Measurements from ENCODE around the gene MANEAL.

The MANEAL gene

GRCh38 chr1:37778654-37779053, 15.0 kb upstream of the MANEAL start:
- DNase-seq (ENCODE audit: low read depth in 2 of 2) = no peak

DNA sequence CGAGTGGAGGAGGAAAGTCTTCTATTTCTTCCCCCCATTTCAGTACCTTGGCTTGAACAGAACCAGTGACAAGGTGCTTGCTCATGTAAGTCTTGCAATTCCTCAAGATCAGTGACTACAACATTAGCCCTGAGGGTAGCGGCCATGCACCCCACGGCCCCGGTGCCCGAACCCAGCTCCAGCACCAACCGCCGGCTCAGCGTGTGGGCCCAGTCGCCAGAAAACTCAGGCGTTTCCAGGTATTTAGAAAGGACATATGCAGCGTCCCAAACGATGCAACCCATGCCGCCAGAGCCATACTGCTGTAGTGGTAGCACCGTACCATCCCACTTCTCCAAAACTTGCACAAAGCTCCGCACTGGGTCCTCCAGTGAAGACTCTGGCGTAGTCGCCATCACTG, 11.2 kb upstream of the MANEAL start:
- no peak for DNase-seq (ENCODE audit: low read depth in 2 of 2)

DNA sequence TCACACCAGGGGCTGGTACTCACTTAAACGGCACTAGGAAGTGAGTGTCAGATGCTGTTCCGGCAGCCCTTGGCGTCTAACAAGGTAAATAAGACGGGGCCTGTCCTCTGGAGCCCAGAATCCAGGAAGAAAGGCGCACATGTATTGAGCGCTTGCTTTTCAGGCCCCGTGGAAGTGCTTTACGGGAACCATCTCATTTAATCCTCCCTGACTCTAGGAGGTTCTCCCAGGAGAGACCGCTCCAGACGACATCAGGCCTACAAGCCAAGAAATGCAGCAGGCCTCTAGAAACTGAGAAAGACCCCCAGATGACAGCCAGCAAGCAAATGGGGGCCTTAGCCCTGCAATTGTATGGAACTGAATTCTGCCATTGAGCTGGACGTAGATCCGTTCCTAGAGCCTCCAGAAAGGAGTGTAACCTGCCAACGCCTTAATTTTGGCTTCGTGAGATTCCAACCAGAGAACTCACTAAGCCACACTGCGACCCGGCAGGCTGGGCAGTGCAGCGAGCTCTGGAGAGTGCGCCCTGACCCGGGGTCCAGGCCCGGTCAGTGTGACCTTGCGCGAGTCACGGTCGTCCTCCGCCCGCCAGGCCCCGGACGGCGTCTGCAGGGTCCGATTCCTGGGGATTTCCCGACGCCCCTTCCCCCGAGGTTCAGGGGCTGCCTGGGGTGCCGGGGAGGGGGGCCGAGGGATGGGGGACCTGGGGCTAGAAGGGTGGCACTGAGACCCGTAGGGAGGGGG, 532 bp upstream of the MANEAL start:
- DNase-seq (ENCODE audit: low read depth in 2 of 2) = no peak

DNA sequence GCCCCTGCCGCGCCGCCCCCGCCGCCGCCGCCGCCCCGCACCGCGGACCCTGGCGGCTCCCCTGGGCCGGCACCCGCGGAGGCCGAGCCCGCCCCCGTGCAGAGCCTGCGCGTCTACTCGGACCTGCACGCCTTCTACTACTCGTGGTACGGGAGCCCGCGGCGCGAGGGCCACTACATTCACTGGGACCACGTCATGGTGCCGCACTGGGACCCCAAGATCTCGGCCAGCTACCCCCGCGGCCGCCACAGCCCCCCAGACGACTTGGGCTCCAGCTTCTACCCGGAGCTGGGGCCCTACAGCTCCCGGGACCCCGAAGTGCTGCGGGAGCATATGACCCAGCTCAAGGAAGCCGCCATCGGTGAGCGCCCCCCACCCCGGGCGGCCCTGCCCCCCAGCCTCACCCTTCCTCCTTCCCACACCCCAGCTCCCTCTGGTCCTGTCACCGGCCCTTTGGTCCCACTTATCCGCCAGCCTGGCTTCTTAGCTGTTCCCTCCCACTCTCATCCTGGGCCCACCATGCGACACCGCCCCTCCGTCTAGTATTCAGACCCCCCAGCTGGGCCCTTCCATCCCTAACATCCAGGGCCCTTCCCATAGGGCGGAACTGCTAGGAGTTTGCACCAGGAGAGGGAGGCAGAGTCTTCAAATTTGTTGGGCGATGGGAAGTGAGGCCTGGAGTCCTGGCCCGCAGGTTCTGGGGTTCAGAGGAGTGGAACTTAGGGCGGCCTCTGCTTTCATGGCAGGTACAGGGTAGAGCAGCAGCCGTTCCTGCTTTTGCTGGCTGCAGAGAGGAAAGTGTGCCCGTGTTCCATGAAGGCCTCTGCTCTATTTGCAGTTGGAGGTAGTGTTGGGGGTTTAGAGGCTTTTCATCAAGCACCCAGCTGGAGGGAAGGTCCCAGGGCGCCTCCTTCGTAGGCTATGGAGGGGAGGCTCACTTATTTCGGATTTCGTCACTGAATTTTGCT, 1.0 kb downstream of the MANEAL start:
- DNase-seq (ENCODE audit: low read depth in 2 of 2) = no peak

DNA sequence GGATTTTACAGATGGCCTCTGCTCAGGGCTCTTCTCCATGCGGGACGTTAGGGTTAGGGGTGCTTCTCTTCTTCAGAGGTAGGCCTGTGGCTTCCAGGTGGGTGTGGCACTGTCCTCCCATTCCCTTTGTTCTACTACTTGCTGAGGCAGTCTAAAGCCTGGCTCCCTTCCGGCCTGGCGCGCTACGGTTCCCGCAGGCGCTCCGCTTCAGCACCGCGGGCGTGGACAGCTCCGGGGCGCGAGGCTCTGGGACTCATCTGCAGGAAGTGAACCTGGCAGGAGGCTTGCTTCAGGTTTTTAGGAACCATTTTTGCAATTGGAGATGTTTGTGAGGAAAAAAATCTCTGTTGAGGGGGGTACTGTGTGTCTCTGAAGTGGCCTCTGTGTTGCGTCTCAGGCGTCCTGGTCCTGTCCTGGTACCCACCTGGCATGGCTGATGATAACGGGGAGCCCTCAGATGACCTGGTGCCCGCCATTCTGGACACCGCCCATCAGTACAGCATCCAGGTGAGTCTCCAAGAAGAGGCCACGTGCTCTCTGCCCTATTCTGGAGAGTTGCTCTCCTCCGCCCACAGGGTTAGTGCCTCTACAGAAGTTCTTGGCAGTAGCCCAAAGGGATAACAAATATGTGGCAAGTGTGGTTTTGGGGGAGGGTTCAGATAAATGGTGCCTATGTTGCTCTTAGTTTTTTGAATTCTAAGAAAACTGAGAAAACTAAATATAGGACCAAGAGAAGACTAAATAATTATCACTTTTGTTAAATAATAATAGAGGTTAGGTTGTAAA, 1.9 kb downstream of the MANEAL start:
- peak; percentile 25 to 41 for DNase-seq (ENCODE audit: low read depth in 2 of 2)

- DNase-seq (ENCODE audit: low read depth in 2 of 2) = no peak
Observed at GRCh38 chr1:37797750-37798345, 4.2 kb downstream of the MANEAL start.

- no peak for DNase-seq (ENCODE audit: low read depth in 2 of 2)
Observed at GRCh38 chr1:37802439-37802838, 8.8 kb downstream of the MANEAL start.

GRCh38 chr1:37807220-37807554, 13.5 kb downstream of the MANEAL start:
- DNase-seq (ENCODE audit: low read depth in 2 of 2) = no peak

DNA sequence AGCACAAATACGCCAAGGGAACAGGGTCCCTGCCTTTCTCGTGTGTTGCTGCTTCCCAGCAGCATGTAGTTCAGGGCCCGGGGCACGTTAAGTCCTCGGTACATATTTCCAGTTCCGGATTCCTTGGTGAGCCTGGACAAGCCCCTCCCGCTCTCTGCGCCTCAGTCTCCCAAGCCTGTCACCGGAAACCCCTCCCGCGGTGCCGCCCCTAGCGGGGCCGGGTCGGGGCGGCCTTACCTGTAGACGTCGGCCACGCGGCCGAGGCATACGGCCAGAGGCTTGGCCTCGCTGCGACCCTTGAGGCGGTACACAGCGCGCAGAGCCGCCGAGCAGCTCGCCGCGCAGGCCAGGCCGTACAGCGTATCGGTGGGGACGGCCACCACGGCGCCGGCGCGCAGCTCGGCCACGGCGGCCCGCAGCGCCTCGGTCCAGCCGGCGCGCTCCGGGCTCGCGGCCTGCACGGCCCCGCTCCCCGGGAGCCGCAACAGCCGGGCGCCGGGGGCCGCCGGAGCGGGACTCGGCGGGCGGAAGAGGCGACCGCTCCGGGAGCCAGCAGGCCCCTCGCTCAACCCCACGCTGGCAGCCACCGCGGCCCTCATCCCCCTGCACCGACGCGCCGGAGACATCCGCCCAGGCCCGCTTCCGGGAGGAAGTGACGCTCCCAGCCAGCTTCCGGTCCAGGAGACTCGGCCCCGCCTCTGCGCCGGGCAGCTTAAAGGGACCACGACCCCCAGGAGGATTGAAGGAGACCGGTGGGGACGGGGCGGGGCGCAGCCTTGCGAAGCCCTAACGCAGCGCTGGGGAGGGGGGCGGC, 14.1 kb downstream of the MANEAL start, which contains the start of the genes C1orf122 and YRDC:
C1orf122 (plus strand) TSS at position 236 of the 814 bp plus-strand sequence. CDS start 615 bp downstream, outside the sequence.
YRDC (minus strand) TSS at position 654 of the 814 bp plus-strand sequence; CDS start at position 626, 28 bp downstream.
- peak; percentile 89 to 92 for DNase-seq (ENCODE audit: low read depth in 2 of 2)

DNA sequence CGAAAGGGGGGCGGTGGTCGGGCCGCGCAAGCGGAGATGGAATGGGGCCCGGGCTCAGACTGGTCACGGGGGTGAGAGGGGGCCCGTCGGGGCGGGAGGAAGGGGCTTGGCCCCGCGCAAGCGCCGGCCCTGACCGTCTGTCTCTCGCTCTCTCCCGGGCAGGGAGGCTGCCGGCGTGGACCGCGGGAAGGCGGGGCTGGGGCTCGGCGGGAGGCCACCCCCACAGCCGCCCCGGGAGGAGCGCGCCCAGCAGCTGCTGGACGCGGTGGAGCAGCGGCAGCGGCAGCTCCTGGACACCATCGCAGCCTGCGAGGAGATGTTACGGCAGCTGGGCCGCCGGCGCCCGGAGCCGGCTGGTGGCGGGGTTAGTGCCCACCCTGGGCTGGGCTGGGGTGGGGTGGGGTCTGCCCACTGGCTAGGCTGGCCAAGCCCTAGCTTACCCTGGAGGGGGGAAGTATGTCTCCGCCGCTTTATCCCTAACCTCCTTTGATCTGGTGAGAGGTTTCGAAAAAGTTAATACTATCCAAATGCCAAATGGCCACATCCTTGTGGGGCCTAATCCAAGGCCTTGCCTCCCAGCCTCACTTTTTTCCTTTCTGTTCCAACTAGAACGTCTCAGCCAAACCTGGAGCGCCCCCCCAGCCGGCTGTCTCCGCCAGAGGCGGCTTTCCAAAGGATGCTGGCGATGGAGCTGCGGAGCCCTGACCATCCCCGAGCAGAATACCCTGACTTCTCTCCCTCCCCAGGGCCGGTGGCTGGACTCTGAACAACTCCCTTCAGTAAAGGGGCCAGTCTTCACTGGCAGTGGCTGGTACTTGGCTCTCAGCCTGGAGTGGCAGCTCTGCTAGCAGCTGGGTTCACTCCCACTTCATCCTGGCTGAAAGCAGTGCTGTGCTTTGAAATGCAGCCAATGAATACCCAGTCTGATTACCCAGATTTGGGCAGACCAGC, 15.0 kb downstream of the MANEAL start:
- DNase-seq (ENCODE audit: low read depth in 2 of 2) = peak; percentile 26 to 30

- DNase-seq (ENCODE audit: low read depth in 2 of 2) = no peak
Observed at GRCh38 chr1:37809942-37810341, 16.3 kb downstream of the MANEAL start.

DNA sequence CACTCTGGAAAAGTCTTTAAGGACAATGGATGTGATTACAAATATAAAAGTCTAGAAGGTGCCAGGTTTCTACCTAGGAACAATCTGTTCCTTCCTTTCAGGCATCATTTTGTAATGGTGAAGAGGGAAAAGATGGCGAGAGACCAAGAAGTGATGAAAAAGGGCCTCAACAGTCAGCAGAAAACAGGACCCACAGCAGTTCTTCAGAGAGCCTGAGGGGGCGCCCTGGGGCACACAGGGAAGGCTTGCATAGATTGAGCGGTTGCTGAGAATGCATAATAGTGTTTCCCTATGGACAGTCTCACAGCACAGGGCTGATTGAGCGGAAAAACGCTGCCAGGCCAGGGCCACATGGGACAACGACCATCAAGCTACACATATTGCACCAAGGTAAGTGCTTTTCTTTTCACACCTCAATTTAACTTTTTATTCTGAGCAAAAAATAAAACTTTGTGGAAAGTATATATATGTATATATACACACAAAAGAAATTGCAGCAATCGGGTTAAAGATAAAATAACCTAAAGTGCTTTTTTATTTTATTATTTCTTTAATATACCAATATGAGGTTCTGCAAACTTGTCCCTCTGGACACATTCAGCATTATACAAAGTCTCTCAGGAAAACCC, 17.5 kb downstream of the MANEAL start:
- DNase-seq (ENCODE audit: low read depth in 2 of 2) = peak in 1 of 2 donors; percentile 48

DNA sequence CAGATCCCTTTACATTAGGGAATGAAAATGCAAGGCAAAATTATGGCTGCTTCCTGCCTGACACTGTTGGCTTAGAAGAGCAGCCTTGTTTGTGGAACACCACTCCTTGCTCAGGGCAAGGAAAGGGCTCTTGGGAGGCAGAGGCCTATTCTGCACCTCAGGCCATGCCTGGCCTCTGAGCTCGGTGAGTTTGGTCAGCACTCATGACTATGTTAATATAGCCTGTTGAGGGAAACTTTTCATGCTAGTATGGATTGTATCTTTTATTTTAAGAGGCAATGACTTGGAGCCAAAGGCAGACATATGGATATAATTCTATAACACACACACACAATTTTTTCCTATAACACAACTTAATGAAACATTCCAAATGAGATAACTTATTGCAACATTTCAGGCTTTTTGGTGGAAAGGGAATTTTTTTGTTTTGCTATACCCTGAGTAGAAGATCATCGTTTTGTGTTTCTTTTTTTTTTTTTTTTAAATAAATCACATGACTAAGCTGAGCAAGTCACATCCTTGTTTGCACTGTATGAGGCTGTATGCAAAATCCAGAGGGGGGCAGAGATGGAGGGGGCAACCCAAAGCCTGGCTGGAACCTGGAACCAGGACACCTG, 20.0 kb downstream of the MANEAL start:
- DNase-seq (ENCODE audit: low read depth in 2 of 2) = no peak

GRCh38 chr1:37814252-37814651, 20.6 kb downstream of the MANEAL start:
- DNase-seq (ENCODE audit: low read depth in 2 of 2) = no peak

DNA sequence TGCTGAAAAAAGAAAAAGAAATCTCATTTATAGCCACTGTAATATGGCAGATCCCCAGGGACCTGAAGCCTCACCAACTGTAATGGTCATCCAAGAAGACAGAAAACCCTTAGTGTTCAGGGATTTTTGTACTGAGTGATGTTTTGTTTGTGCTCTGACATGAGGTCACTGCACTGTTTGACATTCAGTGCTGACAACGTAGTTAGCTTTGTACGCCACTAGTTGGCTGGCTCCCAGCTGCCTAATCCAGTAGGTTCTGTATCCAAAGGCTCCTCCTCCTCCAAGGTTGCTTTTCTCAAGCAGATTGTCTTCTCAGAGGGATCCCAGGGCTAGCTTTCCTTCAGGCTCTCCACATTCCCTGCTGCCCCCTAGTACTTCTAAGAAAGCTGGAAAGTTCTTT, 23.8 kb downstream of the MANEAL start:
- DNase-seq (ENCODE audit: low read depth in 2 of 2) = no peak

- DNase-seq (ENCODE audit: low read depth in 2 of 2) = no peak
Observed at GRCh38 chr1:37821481-37821880, 27.8 kb downstream of the MANEAL start.

DNA sequence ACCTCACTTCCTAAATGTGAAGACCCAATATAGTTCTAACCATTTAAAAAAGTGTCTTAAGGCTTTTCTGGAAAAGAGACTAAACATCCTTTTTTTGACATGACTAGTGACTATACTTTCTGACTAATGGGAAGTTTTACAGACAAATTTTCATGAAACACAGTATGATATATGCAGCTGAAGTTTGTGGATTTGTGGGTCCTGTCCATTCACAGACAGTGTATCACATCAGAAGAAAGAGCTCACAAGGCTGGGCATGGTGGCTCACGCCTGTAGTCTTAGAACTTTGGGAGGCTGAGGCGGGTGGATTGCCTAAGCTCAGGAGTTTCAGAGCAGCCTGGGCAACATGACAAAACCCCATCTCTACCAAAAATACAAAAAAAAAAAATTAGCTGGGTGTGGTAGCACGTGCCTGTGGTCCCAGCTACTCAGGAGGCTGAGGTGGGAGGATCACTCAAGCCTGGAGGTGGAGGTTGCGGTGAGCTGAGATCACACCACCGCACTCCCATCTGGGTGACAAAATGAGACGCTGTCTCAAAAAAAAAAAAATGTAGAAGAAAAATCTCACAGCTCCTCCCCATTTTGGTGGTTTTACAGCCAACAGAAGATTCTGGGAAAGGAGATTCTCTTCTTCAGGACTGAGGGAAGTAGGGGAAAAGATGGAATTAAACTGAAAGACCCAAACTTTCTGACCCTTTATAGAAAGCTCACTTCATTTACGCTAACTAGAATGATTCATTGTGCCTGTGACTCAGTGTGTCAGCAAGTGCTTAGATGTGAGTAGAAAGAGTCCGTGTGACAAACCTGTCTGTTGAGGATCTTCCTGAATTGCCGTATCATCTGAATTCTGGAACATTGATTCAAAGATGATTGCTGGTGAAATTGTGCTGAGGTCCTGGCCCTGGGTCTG, 29.5 kb downstream of the MANEAL start:
- DNase-seq (ENCODE audit: low read depth in 2 of 2) = no peak
